OCI-LY7 (cell line): ENCODE measurements around the gene ANKRD42.

ENCODE experiments used
- EZH2phosphoT487 ChIP-seq: fragments of 200-600 bp; sonication (generic); IDR thresholded peaks from 2 replicates; pipeline ENCODE4 v1.6.1; 2018; ENCODE audit warnings: low read depth, borderline replicate concordance, mild to moderate bottlenecking, mixed run types, antibody characterized with exemption, low read length, moderate library complexity, mixed read lengths
- TF ChIP-seq, protein P1 (sequence below): fragments of 200-600 bp; sonication (generic); conservative IDR thresholded peaks from 2 replicates; pipeline ENCODE4 v1.5.1; 2014; ENCODE audit warnings: mild to moderate bottlenecking, antibody characterized with exemption, low read length, moderate library complexity, mixed read lengths

DNA sequence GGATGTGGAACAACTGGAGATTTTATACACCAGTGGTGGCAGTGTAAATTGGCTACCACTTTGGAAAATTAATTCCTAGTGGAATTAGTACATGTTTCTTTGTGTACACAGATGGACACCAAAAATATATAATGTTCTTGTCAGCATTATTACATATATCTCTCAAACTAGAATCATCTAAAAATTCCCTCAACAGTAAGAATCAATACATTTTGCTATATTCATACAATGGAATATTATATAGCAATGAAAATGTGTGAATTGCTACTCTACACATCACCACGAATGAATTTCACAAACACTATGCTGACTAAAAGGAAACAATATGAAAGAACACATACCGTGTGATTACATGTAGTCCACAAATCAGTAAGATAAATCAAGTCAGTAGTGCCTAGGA, 58.8 kb downstream of the ANKRD42 start:
- TF ChIP-seq, protein P1, sequence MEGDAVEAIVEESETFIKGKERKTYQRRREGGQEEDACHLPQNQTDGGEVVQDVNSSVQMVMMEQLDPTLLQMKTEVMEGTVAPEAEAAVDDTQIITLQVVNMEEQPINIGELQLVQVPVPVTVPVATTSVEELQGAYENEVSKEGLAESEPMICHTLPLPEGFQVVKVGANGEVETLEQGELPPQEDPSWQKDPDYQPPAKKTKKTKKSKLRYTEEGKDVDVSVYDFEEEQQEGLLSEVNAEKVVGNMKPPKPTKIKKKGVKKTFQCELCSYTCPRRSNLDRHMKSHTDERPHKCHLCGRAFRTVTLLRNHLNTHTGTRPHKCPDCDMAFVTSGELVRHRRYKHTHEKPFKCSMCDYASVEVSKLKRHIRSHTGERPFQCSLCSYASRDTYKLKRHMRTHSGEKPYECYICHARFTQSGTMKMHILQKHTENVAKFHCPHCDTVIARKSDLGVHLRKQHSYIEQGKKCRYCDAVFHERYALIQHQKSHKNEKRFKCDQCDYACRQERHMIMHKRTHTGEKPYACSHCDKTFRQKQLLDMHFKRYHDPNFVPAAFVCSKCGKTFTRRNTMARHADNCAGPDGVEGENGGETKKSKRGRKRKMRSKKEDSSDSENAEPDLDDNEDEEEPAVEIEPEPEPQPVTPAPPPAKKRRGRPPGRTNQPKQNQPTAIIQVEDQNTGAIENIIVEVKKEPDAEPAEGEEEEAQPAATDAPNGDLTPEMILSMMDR = no peak
- no peak for TF ChIP-seq EZH2phosphoT487
